ENCODE results near the gene KIF16B. TPM values are rescaled to one million over a fixed set of nuclear protein-coding genes. Genes with fewer than 3 reads are reported as not detected.

KIF16B gene
- total and polyA plus RNA-seq, 2 of the 8 experiments (the other 6 are each of a cell fraction or from before 2014, with no cell fraction given), result 3.0 to 9.2 TPM

- TF ChIP-seq JUN (IDR thresholded peaks at IDR 0.05; ENCODE audit: low read depth, low read length) (no peak), PHF8 (conservative IDR thresholded peaks at IDR 0.05; ENCODE audit: low read depth, low read length) (no peak), RXRA (IDR thresholded peaks at IDR 0.05; ENCODE audit: insufficient read depth, low read depth, low read length) (no peak), POLR2AphosphoS5 (IDR thresholded peaks at IDR 0.05; ENCODE audit: low read depth, low read length) (no peak), POU5F1 (IDR thresholded peaks at IDR 0.05; ENCODE audit: low read depth, low read length) (no peak)
These were observed 315.3 kb downstream of the KIF16B start (continued) for GRCh38 chr20:16257813-16258430.

Data from H1 (cell line).